Subcutaneous adipose tissue (tissue), 4 donors: ENCODE measurements around the gene RASGRP4. TPM values are rescaled to one million over a fixed set of nuclear protein-coding genes. Genes with fewer than 3 reads are reported as not detected.

Experiments used
- CTCF ChIP-seq: fragments of 450-650 bp; IDR thresholded peaks from one replicate; pipeline ENCODE4 v1.5.1; 2016; ENCODE audit warnings: low read depth, mild to moderate bottlenecking, control low read depth, antibody characterized with exemption, moderate library complexity
- total RNA-seq, 4 donors: library from RNA; depleted of rRNA; stranded (reverse); fragments of >200 nt; gene quantifications; one replicate each; pipeline ENCODE4 v1.1.0, GENCODE V29; 2016

The RASGRP4 gene
- total RNA-seq, 4 donors from 2014 or later: 5.5 to 13.1 (median 9.1) TPM

GRCh38 chr19:38444026-38444425, 18.0 kb upstream of the RASGRP4 start:
- no peak for TF ChIP-seq CTCF

- TF ChIP-seq CTCF: no peak
Measured at GRCh38 chr19:38443458-38443999, 17.5 kb upstream of the RASGRP4 start.

GRCh38 chr19:38442736-38443135, 16.7 kb upstream of the RASGRP4 start:
- TF ChIP-seq CTCF: no peak

- no peak for TF ChIP-seq CTCF
Measured at GRCh38 chr19:38441657-38442348, 15.8 kb upstream of the RASGRP4 start.

- no peak for TF ChIP-seq CTCF
Measured at GRCh38 chr19:38440592-38440991, 14.6 kb upstream of the RASGRP4 start.

DNA sequence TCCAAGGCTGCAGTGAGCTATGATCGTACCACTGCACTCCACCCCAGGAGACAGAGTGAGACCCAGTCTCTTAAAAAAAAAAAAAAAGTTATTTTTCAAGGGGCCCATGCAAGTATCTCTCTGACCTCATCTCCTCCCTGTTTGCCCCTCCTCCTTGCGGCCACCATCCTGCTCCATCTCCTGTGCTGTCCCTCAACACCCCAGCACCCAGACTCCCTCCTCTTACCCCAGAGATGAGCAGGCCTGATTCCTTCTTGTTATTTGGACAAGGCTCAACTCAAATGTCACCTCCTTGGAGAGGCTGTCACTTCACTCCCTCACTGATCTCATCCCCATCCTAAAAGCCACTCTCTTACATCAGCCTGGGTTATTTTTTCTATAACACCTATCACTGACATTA, 11.9 kb upstream of the RASGRP4 start:
- no peak for TF ChIP-seq CTCF

DNA sequence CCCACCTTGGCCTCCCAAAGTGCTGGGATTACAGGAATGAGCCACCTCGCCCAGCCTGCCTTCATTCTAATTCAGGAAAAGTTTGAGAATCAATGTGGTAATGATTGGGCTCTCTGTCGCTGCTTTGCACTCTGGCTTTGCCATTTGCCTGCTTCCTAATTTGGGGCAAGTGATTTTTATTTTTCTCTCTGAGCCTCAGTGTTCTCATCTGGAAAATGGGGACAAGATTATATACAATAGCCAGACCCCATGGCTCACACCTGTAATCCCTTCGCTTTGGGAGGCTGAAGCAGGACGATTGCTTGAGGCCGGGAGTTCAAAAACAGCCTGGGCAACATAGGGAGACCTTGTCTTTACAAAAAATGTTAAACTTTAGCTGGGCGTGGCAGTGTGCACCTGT, 11.3 kb upstream of the RASGRP4 start:
- TF ChIP-seq CTCF: no peak
